Transverse colon (tissue), 4 donors: ENCODE data around the gene KLK7.

Experiments
- CTCF ChIP-seq, 5 experiments: fragments of 200-600 bp in 3 of 5; fragments of 450-650 bp in 2 of 5; sonication (generic) in 3 of 5; IDR thresholded peaks; 1 replicate in 2 of 5; 2 replicates in 3 of 5; pipeline ENCODE4 v1.5.1; 2016 to 2017; ENCODE audit warnings: antibody characterized with exemption in 5 of 5, inconsistent platforms in 3 of 5, mild to moderate bottlenecking in 2 of 5, moderate library complexity in 1 of 5
- POLR2A ChIP-seq: fragments of 450-650 bp; IDR thresholded peaks from one replicate; pipeline ENCODE4 v1.6.1; 2016; ENCODE audit warnings: antibody characterized with exemption, mild to moderate bottlenecking, moderate library complexity
- POLR2AphosphoS5 ChIP-seq, 3 donors: sonication (generic); formaldehyde crosslinking; IDR thresholded peaks; one replicate each; pipeline ENCODE4 v1.6.1; 2016; ENCODE audit warnings: antibody characterized with exemption in 3 of 3

GRCh38 chr19:50994129-50994528 is 10.4 kb upstream of the KLK7 start:
- TF ChIP-seq POLR2A = no peak
- no peak for TF ChIP-seq CTCF (IDR thresholded peaks at IDR 0.05)
- no peak for TF ChIP-seq POLR2AphosphoS5 (IDR thresholded peaks at IDR 0.05)
